ENCODE data around the gene GTF2H4. TPM values are rescaled to one million over a fixed set of nuclear protein-coding genes. Genes with fewer than 3 reads are reported as not detected.

Gene GTF2H4
- total and polyA plus RNA-seq, 4 donors: 6.2 to 15.8 (median 12.3) TPM

DNA sequence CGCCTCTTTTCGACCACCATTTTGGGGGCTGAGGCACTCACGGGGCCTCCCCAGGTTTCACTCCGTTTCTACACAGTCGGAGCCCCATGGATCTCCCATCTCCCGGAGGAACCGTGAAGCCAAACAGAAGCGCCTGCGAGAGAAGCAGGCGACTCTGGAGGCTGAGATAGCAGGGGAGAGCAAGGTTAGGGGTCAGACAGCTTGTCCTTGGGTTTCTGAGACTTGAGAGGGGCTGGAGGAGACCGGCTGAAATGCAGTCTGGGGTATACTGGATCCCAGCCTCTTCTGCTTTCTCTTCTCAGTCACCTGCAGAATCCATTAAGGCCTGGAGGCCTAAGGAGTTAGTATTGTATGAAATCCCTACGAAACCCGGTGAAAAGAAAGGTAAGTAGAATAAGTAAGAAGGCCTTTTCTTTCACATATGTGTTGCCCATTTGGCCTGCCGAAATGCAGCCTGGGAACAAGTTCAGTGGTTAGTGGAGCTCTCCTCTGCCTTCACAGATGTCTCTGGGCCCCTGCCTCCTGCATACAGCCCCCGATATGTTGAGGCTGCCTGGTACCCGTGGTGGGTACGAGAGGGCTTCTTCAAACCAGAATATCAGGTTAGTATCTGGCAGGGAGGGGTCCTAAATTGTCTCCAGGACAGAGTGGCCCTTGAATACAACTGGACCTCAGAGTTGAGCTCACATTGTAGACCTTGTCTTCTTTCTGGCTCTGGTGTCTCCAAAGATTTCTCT is 7.0 kb downstream of the GTF2H4 start:
- DNase-seq (ENCODE audit: low spot score): no peak
- H3K4me1 ChIP-seq (ENCODE audit: control insufficient read depth in 4 of 4, insufficient read depth in 4 of 4, low read length in 3 of 4): peaks cover 0 to 41% (median 26%) of the 10 kb centered on the region in 4 donors
- TF ChIP-seq, protein P1, sequence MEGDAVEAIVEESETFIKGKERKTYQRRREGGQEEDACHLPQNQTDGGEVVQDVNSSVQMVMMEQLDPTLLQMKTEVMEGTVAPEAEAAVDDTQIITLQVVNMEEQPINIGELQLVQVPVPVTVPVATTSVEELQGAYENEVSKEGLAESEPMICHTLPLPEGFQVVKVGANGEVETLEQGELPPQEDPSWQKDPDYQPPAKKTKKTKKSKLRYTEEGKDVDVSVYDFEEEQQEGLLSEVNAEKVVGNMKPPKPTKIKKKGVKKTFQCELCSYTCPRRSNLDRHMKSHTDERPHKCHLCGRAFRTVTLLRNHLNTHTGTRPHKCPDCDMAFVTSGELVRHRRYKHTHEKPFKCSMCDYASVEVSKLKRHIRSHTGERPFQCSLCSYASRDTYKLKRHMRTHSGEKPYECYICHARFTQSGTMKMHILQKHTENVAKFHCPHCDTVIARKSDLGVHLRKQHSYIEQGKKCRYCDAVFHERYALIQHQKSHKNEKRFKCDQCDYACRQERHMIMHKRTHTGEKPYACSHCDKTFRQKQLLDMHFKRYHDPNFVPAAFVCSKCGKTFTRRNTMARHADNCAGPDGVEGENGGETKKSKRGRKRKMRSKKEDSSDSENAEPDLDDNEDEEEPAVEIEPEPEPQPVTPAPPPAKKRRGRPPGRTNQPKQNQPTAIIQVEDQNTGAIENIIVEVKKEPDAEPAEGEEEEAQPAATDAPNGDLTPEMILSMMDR (IDR thresholded peaks at IDR 0.05; ENCODE audit: low read depth, low read length, missing input control): no peak
- TF ChIP-seq FOXA1 (IDR thresholded peaks at IDR 0.05) (no peak), NR2F2 (IDR thresholded peaks at IDR 0.05) (no peak), HNF4A (conservative IDR thresholded peaks at IDR 0.05) (no peak), HNF4G (IDR thresholded peaks at IDR 0.05) (no peak), JUND (IDR thresholded peaks at IDR 0.05) (no peak), YY1 (IDR thresholded peaks at IDR 0.05) (no peak), EGR1 (IDR thresholded peaks at IDR 0.05; ENCODE audit: low read depth in 2 of 2) (no peak), RAD21 (IDR thresholded peaks at IDR 0.05) (no peak), FOXA2 (IDR thresholded peaks at IDR 0.05) (no peak), SP1 (IDR thresholded peaks at IDR 0.05) (no peak), GABPA (IDR thresholded peaks at IDR 0.05 in 1 of 2, conservative IDR thresholded peaks at IDR 0.05 in 1 of 2) (no peak), TAF1 (conservative IDR thresholded peaks at IDR 0.05) (no peak), RXRA (IDR thresholded peaks at IDR 0.05) (no peak)
- TF ChIP-seq, protein P2, sequence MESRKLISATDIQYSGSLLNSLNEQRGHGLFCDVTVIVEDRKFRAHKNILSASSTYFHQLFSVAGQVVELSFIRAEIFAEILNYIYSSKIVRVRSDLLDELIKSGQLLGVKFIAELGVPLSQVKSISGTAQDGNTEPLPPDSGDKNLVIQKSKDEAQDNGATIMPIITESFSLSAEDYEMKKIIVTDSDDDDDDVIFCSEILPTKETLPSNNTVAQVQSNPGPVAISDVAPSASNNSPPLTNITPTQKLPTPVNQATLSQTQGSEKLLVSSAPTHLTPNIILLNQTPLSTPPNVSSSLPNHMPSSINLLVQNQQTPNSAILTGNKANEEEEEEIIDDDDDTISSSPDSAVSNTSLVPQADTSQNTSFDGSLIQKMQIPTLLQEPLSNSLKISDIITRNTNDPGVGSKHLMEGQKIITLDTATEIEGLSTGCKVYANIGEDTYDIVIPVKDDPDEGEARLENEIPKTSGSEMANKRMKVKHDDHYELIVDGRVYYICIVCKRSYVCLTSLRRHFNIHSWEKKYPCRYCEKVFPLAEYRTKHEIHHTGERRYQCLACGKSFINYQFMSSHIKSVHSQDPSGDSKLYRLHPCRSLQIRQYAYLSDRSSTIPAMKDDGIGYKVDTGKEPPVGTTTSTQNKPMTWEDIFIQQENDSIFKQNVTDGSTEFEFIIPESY (IDR thresholded peaks at IDR 0.05): no peak
- TF ChIP-seq, protein P3, sequence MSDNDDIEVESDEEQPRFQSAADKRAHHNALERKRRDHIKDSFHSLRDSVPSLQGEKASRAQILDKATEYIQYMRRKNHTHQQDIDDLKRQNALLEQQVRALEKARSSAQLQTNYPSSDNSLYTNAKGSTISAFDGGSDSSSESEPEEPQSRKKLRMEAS (IDR thresholded peaks at IDR 0.05): no peak
- TF ChIP-seq, protein P4, sequence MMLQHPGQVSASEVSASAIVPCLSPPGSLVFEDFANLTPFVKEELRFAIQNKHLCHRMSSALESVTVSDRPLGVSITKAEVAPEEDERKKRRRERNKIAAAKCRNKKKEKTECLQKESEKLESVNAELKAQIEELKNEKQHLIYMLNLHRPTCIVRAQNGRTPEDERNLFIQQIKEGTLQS (IDR thresholded peaks at IDR 0.05): no peak
- TF ChIP-seq, protein P5, sequence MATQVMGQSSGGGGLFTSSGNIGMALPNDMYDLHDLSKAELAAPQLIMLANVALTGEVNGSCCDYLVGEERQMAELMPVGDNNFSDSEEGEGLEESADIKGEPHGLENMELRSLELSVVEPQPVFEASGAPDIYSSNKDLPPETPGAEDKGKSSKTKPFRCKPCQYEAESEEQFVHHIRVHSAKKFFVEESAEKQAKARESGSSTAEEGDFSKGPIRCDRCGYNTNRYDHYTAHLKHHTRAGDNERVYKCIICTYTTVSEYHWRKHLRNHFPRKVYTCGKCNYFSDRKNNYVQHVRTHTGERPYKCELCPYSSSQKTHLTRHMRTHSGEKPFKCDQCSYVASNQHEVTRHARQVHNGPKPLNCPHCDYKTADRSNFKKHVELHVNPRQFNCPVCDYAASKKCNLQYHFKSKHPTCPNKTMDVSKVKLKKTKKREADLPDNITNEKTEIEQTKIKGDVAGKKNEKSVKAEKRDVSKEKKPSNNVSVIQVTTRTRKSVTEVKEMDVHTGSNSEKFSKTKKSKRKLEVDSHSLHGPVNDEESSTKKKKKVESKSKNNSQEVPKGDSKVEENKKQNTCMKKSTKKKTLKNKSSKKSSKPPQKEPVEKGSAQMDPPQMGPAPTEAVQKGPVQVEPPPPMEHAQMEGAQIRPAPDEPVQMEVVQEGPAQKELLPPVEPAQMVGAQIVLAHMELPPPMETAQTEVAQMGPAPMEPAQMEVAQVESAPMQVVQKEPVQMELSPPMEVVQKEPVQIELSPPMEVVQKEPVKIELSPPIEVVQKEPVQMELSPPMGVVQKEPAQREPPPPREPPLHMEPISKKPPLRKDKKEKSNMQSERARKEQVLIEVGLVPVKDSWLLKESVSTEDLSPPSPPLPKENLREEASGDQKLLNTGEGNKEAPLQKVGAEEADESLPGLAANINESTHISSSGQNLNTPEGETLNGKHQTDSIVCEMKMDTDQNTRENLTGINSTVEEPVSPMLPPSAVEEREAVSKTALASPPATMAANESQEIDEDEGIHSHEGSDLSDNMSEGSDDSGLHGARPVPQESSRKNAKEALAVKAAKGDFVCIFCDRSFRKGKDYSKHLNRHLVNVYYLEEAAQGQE (IDR thresholded peaks at IDR 0.05): no peak
- H3K27me3 ChIP-seq (ENCODE audit: control insufficient read depth in 4 of 4, insufficient read depth in 4 of 4, low read length in 3 of 4): no peaks in the 10 kb centered on the region
- no peaks in the 10 kb centered on the region for H3K9me3 ChIP-seq (ENCODE audit: control insufficient read depth in 4 of 4, low read length in 3 of 4)
- peak overlapping the region; percentile 83 to 85 for H3K9ac ChIP-seq (ENCODE audit: low read depth in 1 of 2, low read length in 2 of 2)
- peak overlapping the region; percentile 91 for H3K27ac ChIP-seq (ENCODE audit: low read depth in 1 of 2, low read length in 2 of 2)
- peaks cover 3 to 32% (median 21%) of the 10 kb centered on the region in 4 donors for H3K36me3 ChIP-seq (ENCODE audit: control insufficient read depth in 4 of 4, insufficient read depth in 3 of 4, low read depth in 1 of 4, low read length in 3 of 4)
- 27% methylated on average over 17 of the region's 17 CpGs for WGBS
- peak overlapping the region; percentile 63 to 75 (median 75) for H3K4me3 ChIP-seq (ENCODE audit: low read depth in 1 of 3, low read length in 3 of 3)
